Hepatocyte (in vitro differentiated cells): ENCODE measurements around the gene DPP10.
"Not testable (repeated sequence)": the region's sequence is repeated elsewhere in the genome, so short reads cannot be mapped to it uniquely, and the experiment has no call there.

Experiments
- EZH2 ChIP-seq: fragments of 200-600 bp; sonication (generic); IDR thresholded peaks from 2 replicates; pipeline ENCODE4 v1.6.1; 2016; ENCODE audit warnings: antibody characterized with exemption, mild to moderate bottlenecking, borderline replicate concordance
- EZH2phosphoT487 ChIP-seq: fragments of 200-600 bp; sonication (generic); IDR thresholded peaks from one replicate; pipeline ENCODE4 v1.6.1; 2018; ENCODE audit warnings: antibody characterized with exemption, mild to moderate bottlenecking, low read depth, moderate library complexity; ENCODE audit not compliant: unreplicated experiment, severe bottlenecking
- TF ChIP-seq, protein P1 (sequence below): fragments of 200-600 bp; sonication (generic); IDR thresholded peaks from 2 replicates; pipeline ENCODE4 v1.5.1; 2016; ENCODE audit warnings: antibody characterized with exemption, mild to moderate bottlenecking; ENCODE audit not compliant: poor library complexity

- TF ChIP-seq, protein P1, sequence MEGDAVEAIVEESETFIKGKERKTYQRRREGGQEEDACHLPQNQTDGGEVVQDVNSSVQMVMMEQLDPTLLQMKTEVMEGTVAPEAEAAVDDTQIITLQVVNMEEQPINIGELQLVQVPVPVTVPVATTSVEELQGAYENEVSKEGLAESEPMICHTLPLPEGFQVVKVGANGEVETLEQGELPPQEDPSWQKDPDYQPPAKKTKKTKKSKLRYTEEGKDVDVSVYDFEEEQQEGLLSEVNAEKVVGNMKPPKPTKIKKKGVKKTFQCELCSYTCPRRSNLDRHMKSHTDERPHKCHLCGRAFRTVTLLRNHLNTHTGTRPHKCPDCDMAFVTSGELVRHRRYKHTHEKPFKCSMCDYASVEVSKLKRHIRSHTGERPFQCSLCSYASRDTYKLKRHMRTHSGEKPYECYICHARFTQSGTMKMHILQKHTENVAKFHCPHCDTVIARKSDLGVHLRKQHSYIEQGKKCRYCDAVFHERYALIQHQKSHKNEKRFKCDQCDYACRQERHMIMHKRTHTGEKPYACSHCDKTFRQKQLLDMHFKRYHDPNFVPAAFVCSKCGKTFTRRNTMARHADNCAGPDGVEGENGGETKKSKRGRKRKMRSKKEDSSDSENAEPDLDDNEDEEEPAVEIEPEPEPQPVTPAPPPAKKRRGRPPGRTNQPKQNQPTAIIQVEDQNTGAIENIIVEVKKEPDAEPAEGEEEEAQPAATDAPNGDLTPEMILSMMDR, result not testable (repeated sequence)
- not testable (repeated sequence) for TF ChIP-seq EZH2, EZH2phosphoT487
Measured at GRCh38 chr2:115022013-115022412, 579.6 kb downstream of the DPP10 start.
